Measurements from ENCODE around the gene ARPC1B.

ARPC1B gene

DNA sequence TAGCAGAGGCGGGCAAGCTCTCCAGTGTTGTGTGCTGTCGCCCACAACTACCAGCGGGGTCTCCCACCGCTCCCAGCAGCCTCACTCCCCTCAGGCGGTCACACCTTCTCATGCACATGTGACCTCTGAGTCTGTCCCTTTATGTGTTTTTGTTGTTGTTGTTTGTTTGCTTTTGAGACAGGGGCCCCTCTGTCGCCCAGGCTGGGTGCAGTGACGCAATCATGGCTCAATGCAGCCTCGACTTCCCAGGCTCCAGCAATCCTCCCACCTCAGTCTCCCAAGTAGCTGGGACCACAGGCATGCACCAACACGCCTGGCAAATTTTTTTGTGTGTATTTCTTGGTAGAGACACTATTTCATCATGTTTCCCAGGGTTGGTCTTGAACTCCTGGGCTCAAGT is 65.7 kb downstream of the ARPC1B start:
- no peak for DNase-seq (ENCODE audit: extremely low read depth in 1 of 2, low read depth in 1 of 2)
